Immature natural killer cell (primary cell): ENCODE results near the gene HTR4. TPM values are rescaled to one million over a fixed set of nuclear protein-coding genes. Genes with fewer than 3 reads are reported as not detected.
A peak's percentile ranks its signal among the peaks of the same experiment; 100 is the strongest.
"Not testable (repeated sequence)": the region's sequence is repeated elsewhere in the genome, so short reads cannot be mapped to it uniquely, and the experiment has no call there.

Source experiments
- DNase-seq, 3 donors: peaks; one replicate each; pipeline ENCODE4 v3.0.0; 2022; ENCODE audit warnings: mixed read lengths in 1 of 3
- H3K27ac Mint-ChIP-seq, 6 donors: one replicate each; pipeline ENCODE4 v1.8.0; 2020; ENCODE audit warnings: mixed read lengths in 6 of 6, mild to moderate bottlenecking in 5 of 6, inconsistent platforms in 4 of 6, moderate library complexity in 3 of 6
- H3K27me3 Mint-ChIP-seq, 3 donors: one replicate each; pipeline ENCODE4 v1.8.0; 2020 to 2021; ENCODE audit warnings: low read depth in 3 of 3, mild to moderate bottlenecking in 3 of 3, mixed read lengths in 3 of 3, moderate library complexity in 3 of 3, inconsistent platforms in 1 of 3
- H3K36me3 Mint-ChIP-seq, 3 donors: one replicate each; pipeline ENCODE4 v1.8.0; 2020; ENCODE audit warnings: mixed read lengths in 3 of 3, inconsistent platforms in 2 of 3, mild to moderate bottlenecking in 2 of 3
- H3K4me1 Mint-ChIP-seq, 2 donors: one replicate each; pipeline ENCODE4 v1.8.0; 2020; ENCODE audit warnings: inconsistent platforms in 2 of 2, mild to moderate bottlenecking in 2 of 2, mixed read lengths in 2 of 2, moderate library complexity in 1 of 2
- H3K4me3 Mint-ChIP-seq, 5 donors: one replicate each; pipeline ENCODE4 v1.8.0; 2020; ENCODE audit warnings: mild to moderate bottlenecking in 5 of 5, mixed read lengths in 5 of 5, inconsistent platforms in 3 of 5, moderate library complexity in 3 of 5
- H3K9me3 Mint-ChIP-seq, 6 donors: one replicate each; pipeline ENCODE4 v1.8.0; 2020; ENCODE audit warnings: mild to moderate bottlenecking in 6 of 6, mixed read lengths in 6 of 6, inconsistent platforms in 4 of 6, moderate library complexity in 3 of 6
- polyA plus RNA-seq, 3 donors: library from polyadenylated mRNA; unstranded; fragments of 300-500 nt; fragmentation: Illumina TruSeq; gene quantifications; one replicate each; pipeline ENCODE4 v1.2.3, GENCODE V29; 2021

The HTR4 gene
- polyA plus RNA-seq, 3 donors from 2014 or later: not detected

- peaks cover 0 to 5% (median 4%) of the 10 kb centered on the region in 3 donors for H3K27me3 Mint-ChIP-seq
- no peak overlapping the region for H3K27ac Mint-ChIP-seq
- peaks cover 2 to 16% (median 6%) of the 10 kb centered on the region in 6 donors for H3K9me3 Mint-ChIP-seq
- no peak for DNase-seq
- peaks cover 0 to 6% (median 3%) of the 10 kb centered on the region in 3 donors for H3K36me3 Mint-ChIP-seq
- H3K4me3 Mint-ChIP-seq: no peak overlapping the region
- H3K4me1 Mint-ChIP-seq: no peaks in the 10 kb centered on the region
These were observed 30.2 kb upstream of the HTR4 start for GRCh38 chr5:148684528-148684927.

GRCh38 chr5:148683651-148684050 is 29.3 kb upstream of the HTR4 start:
- no peaks in the 10 kb centered on the region for H3K4me1 Mint-ChIP-seq
- peaks cover 0 to 8% (median 7%) of the 10 kb centered on the region in 3 donors for H3K27me3 Mint-ChIP-seq
- peaks cover 0 to 9% (median 3%) of the 10 kb centered on the region in 6 donors for H3K9me3 Mint-ChIP-seq
- no peak overlapping the region for H3K4me3 Mint-ChIP-seq
- no peak for DNase-seq
- peaks cover 0 to 6% (median 0%) of the 10 kb centered on the region in 3 donors for H3K36me3 Mint-ChIP-seq
- H3K27ac Mint-ChIP-seq: no peak overlapping the region

GRCh38 chr5:148682058-148683026 is 28.0 kb upstream of the HTR4 start:
- peaks cover 0 to 8% (median 4%) of the 10 kb centered on the region in 3 donors for H3K27me3 Mint-ChIP-seq
- no peaks in the 10 kb centered on the region for H3K36me3 Mint-ChIP-seq
- H3K4me1 Mint-ChIP-seq: no peaks in the 10 kb centered on the region
- no peak overlapping the region for H3K4me3 Mint-ChIP-seq
- H3K9me3 Mint-ChIP-seq: no peaks in the 10 kb centered on the region
- DNase-seq: no peak
- no peak overlapping the region for H3K27ac Mint-ChIP-seq

- Mint-ChIP-seq H3K4me1 (no peaks in the 10 kb centered on the region), H3K9me3 (no peaks in the 10 kb centered on the region), H3K27me3 (peaks cover 0 to 8% (median 4%) of the 10 kb centered on the region in 3 donors), H3K36me3 (no peaks in the 10 kb centered on the region), H3K4me3 (no peak overlapping the region), H3K27ac (no peak overlapping the region)
- DNase-seq: no peak
These were observed 27.1 kb upstream of the HTR4 start for GRCh38 chr5:148681157-148682057.

GRCh38 chr5:148673704-148674103 is 19.4 kb upstream of the HTR4 start:
- not testable (repeated sequence) for H3K4me3 Mint-ChIP-seq, H3K4me1 Mint-ChIP-seq, DNase-seq, H3K27ac Mint-ChIP-seq, H3K36me3 Mint-ChIP-seq
- peaks cover 0 to 11% (median 10%) of the 10 kb centered on the region in 3 donors for H3K27me3 Mint-ChIP-seq
- H3K9me3 Mint-ChIP-seq: peaks cover 0 to 17% (median 6%) of the 10 kb centered on the region in 6 donors

GRCh38 chr5:148666353-148666752 is 12.0 kb upstream of the HTR4 start:
- no peaks in the 10 kb centered on the region for H3K4me1 Mint-ChIP-seq
- H3K27ac Mint-ChIP-seq: no peak overlapping the region
- H3K4me3 Mint-ChIP-seq: no peak overlapping the region
- H3K27me3 Mint-ChIP-seq: peaks cover 0 to 7% (median 0%) of the 10 kb centered on the region in 3 donors
- H3K9me3 Mint-ChIP-seq: peaks cover 0 to 8% (median under 1%) of the 10 kb centered on the region in 6 donors
- no peaks in the 10 kb centered on the region for H3K36me3 Mint-ChIP-seq
- DNase-seq: no peak

GRCh38 chr5:148665431-148665830 is 11.1 kb upstream of the HTR4 start:
- Mint-ChIP-seq H3K4me1 (no peaks in the 10 kb centered on the region), H3K27me3 (peaks cover 0 to 7% (median 0%) of the 10 kb centered on the region in 3 donors), H3K36me3 (no peaks in the 10 kb centered on the region), H3K4me3 (no peak overlapping the region), H3K27ac (no peak overlapping the region), H3K9me3 (peaks cover 0 to 8% (median 0%) of the 10 kb centered on the region in 6 donors)
- DNase-seq: no peak

GRCh38 chr5:148663509-148663908 is 9.2 kb upstream of the HTR4 start:
- Mint-ChIP-seq H3K27me3 (peaks cover 0 to 12% (median 3%) of the 10 kb centered on the region in 3 donors), H3K27ac (no peak overlapping the region), H3K36me3 (no peaks in the 10 kb centered on the region)

GRCh38 chr5:148660346-148660660 is 6.0 kb upstream of the HTR4 start:
- Mint-ChIP-seq H3K27me3 (peaks cover 3 to 17% (median 10%) of the 10 kb centered on the region in 3 donors), H3K36me3 (no peaks in the 10 kb centered on the region), H3K27ac (no peak overlapping the region), H3K4me3 (no peak overlapping the region), H3K4me1 (no peaks in the 10 kb centered on the region), H3K9me3 (peaks cover 0 to 3% (median 0%) of the 10 kb centered on the region in 6 donors)
- DNase-seq: no peak

More at GRCh38 chr5:148663509-148663908, 9.2 kb upstream of the HTR4 start:
- H3K4me1 Mint-ChIP-seq: no peaks in the 10 kb centered on the region
- peaks cover 0 to 1% (median 0%) of the 10 kb centered on the region in 6 donors for H3K9me3 Mint-ChIP-seq
- H3K4me3 Mint-ChIP-seq: no peak overlapping the region
- no peak for DNase-seq

- H3K9me3 Mint-ChIP-seq: peaks cover 0 to 4% (median 0%) of the 10 kb centered on the region in 6 donors
- no peak overlapping the region for H3K4me3 Mint-ChIP-seq
- no peak overlapping the region for H3K27ac Mint-ChIP-seq
- DNase-seq: no peak
- no peaks in the 10 kb centered on the region for H3K4me1 Mint-ChIP-seq
- H3K36me3 Mint-ChIP-seq: no peaks in the 10 kb centered on the region
- peaks cover 4 to 17% (median 12%) of the 10 kb centered on the region in 3 donors for H3K27me3 Mint-ChIP-seq
These were observed 5.5 kb upstream of the HTR4 start for GRCh38 chr5:148659641-148660345.

GRCh38 chr5:148653291-148653835 is 964 bp downstream of the HTR4 start:
- peaks cover 6 to 26% (median 21%) of the 10 kb centered on the region in 3 donors for H3K27me3 Mint-ChIP-seq
- peaks cover 0 to 5% (median 0%) of the 10 kb centered on the region in 6 donors for H3K9me3 Mint-ChIP-seq
- H3K4me1 Mint-ChIP-seq: no peaks in the 10 kb centered on the region
- H3K4me3 Mint-ChIP-seq: peak overlapping the region in 1 of 5 donors; percentile 24
- no peak for DNase-seq
- H3K27ac Mint-ChIP-seq: no peak overlapping the region
- H3K36me3 Mint-ChIP-seq: peaks cover 0 to 6% (median 0%) of the 10 kb centered on the region in 3 donors

GRCh38 chr5:148651528-148651927 is 2.8 kb downstream of the HTR4 start:
- no peak overlapping the region for H3K4me3 Mint-ChIP-seq
- peaks cover 0 to 6% (median 0%) of the 10 kb centered on the region in 3 donors for H3K36me3 Mint-ChIP-seq
- H3K9me3 Mint-ChIP-seq: peaks cover 0 to 5% (median 0%) of the 10 kb centered on the region in 6 donors
- H3K4me1 Mint-ChIP-seq: no peaks in the 10 kb centered on the region
- H3K27ac Mint-ChIP-seq: no peak overlapping the region
- no peak for DNase-seq
- H3K27me3 Mint-ChIP-seq: peaks cover 6 to 23% (median 20%) of the 10 kb centered on the region in 3 donors

GRCh38 chr5:148645527-148645926 is 8.8 kb downstream of the HTR4 start:
- peaks cover 0 to 11% (median 10%) of the 10 kb centered on the region in 3 donors for H3K27me3 Mint-ChIP-seq
- H3K9me3 Mint-ChIP-seq: peaks cover 0 to 3% (median 0%) of the 10 kb centered on the region in 6 donors
- H3K36me3 Mint-ChIP-seq: no peaks in the 10 kb centered on the region
- no peak overlapping the region for H3K27ac Mint-ChIP-seq
- DNase-seq: no peak
- H3K4me3 Mint-ChIP-seq: no peak overlapping the region
- no peaks in the 10 kb centered on the region for H3K4me1 Mint-ChIP-seq
